Ovary (tissue), 9 donors: ENCODE data around the gene ZNF184. TPM values are rescaled to one million over a fixed set of nuclear protein-coding genes. Genes with fewer than 3 reads are reported as not detected.

Experiments
- DNase-seq, 5 donors: peaks; one replicate each; pipeline ENCODE4 v3.0.0-alpha.2; 2019 to 2020
- H3K27ac ChIP-seq, 2 donors: fragments of 200-600 bp; one replicate each; pipeline versions ENCODE4 v1.5.1 to v1.8.0; 2019 to 2022
- H3K27me3 ChIP-seq: fragments of 200-600 bp; one replicate; pipeline ENCODE4 v1.8.0; 2022
- H3K36me3 ChIP-seq: fragments of 200-600 bp; sonication (generic); one replicate; pipeline ENCODE4 v1.5.1; 2019
- H3K4me1 ChIP-seq: one replicate; pipeline ENCODE4 v1.8.1; 2013; ENCODE audit warnings: mild to moderate bottlenecking, moderate library complexity; ENCODE audit not compliant: insufficient read depth
- H3K4me3 ChIP-seq: fragments of 200-600 bp; sonication (generic); one replicate; pipeline ENCODE4 v1.5.1; 2017
- H3K9me3 ChIP-seq, 2 donors: fragments of 200-600 bp in 1 of 2; sonication (generic) in 1 of 2; one replicate each; pipeline versions ENCODE4 v1.5.1 to v1.8.1; 2013 to 2019; ENCODE audit warnings: mild to moderate bottlenecking in 1 of 2, moderate library complexity in 1 of 2
- EP300 ChIP-seq: sonication (generic); formaldehyde crosslinking; IDR thresholded peaks from one replicate; pipeline ENCODE4 v1.6.1; 2017; ENCODE audit warnings: antibody characterized with exemption
- POLR2A ChIP-seq: fragments of 450-650 bp; IDR thresholded peaks from one replicate; pipeline ENCODE4 v1.6.1; 2017; ENCODE audit warnings: antibody characterized with exemption, mild to moderate bottlenecking, moderate library complexity
- WGBS, 3 donors: extraction: QIAGEN DNeasy Blood & Tissue Kit in 1 of 3; methylation state at CpG; one replicate each; pipeline versions ENCODE4 v1.1.5 to v1.1.7; 2013 to 2017; 5-methylcytosine and 5-hydroxymethylcytosine counted together
- intact Hi-C, 4 donors: fragments of 100-400 bp; cut with DNase I; formaldehyde crosslinking; loops; one replicate each; pipeline versions ENCODE4 v1.11.0 to v1.15.1; 2022 to 2023
- polyA plus RNA-seq, 2 donors: library from polyadenylated mRNA; stranded (reverse); fragments of 200-250 nt in 1 of 2; fragments of 350-450 nt in 1 of 2; fragmentation: Illumina TruSeq in 1 of 2; extraction: RNeasy Lipid Tissue Mini Kit (QIAGEN cat#74804) in 1 of 2; gene quantifications; one replicate each; pipeline ENCODE4 v1.2.3, GENCODE V29; 2013 to 2014
- total RNA-seq, 7 donors: library from RNA; depleted of rRNA in 2 of 7; stranded (reverse); fragments of >200 nt in 2 of 7; fragmentation: NEBNext Ultra II Directional in 3 of 7; extraction: Animal tissue kit (Norgen Biotek cat#: 25700) in 3 of 7; gene quantifications; one replicate each; pipeline versions ENCODE4 v1.1.0 to v1.2.4, GENCODE V29; 2016 to 2023
- TF ChIP-seq, protein P1 (sequence below), 3 donors: fragments of 450-650 bp in 2 of 3; fragments of 200-600 bp in 1 of 3; IDR thresholded peaks; one replicate each; pipeline versions ENCODE4 v1.5.1 to v1.8.0; 2016 to 2022; ENCODE audit warnings: antibody characterized with exemption in 3 of 3, mild to moderate bottlenecking in 1 of 3
- donor health status: DM: no; HTN: no; CAD: no; lungs with moderate emphysema.
- donor health status: DM: no; HTN: no; CAD: no.
- donor health status: Bipolar disorder and iron deficiency.
- donor health status: DM: yes; HTN: yes; CAD: no.
- donor health status: DM: no; HTN: no; CAD: no.
- donor health status: DM: yes; HTN: yes; CAD: no.

Gene ZNF184
- total and polyA plus RNA-seq, 9 donors: 4.4 to 11.5 (median 7.9) TPM

- DNase-seq: peak; percentile 59 to 71 (median 61)
- intact Hi-C loops: loop anchor here in 1 of 4 donors (10.0 kb wide), 1 partner anchor 331 kb away; no protein-coding TSS in a partner anchor
- 27 to 30% (median 27%) methylated on average over 20 of the region's 20 CpGs for WGBS, 3 donors
Measured at GRCh38 chr6:27505209-27506027, 32.5 kb upstream of the ZNF184 start.

DNA sequence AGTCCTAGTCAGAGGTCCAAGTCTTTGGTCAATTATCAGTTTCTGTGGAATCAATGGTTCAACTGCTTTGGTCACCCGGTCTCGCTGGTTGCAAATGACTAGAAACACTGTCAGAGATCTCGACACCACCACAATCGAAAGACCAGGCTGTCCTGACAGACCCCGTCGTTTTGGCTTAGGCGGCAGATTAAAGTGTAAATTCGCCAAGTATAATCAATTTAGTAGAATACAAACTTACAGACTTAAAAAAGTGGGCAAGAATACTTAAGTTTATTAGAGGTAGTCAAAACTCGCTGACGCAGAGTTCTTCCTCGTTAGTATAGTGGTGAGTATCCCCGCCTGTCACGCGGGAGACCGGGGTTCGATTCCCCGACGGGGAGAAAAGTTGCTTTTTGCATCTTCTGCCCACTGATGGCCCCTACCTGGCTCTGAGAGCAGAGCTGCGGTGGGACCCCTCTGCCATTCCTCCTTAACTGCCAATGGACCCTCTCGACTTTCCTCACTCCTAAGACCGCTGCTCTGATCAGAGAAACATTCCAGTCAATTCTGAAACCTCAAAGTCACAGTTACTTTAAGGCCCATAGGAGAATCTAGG, 30.6 kb upstream of the ZNF184 start:
- H3K9me3 ChIP-seq: no peaks in the 10 kb centered on the region
- peak; percentile 65 to 86 (median 82) for DNase-seq
- H3K27me3 ChIP-seq: no peaks in the 10 kb centered on the region
- H3K4me1 ChIP-seq: no peaks in the 10 kb centered on the region
- TF ChIP-seq POLR2A: no peak
- TF ChIP-seq, protein P1, sequence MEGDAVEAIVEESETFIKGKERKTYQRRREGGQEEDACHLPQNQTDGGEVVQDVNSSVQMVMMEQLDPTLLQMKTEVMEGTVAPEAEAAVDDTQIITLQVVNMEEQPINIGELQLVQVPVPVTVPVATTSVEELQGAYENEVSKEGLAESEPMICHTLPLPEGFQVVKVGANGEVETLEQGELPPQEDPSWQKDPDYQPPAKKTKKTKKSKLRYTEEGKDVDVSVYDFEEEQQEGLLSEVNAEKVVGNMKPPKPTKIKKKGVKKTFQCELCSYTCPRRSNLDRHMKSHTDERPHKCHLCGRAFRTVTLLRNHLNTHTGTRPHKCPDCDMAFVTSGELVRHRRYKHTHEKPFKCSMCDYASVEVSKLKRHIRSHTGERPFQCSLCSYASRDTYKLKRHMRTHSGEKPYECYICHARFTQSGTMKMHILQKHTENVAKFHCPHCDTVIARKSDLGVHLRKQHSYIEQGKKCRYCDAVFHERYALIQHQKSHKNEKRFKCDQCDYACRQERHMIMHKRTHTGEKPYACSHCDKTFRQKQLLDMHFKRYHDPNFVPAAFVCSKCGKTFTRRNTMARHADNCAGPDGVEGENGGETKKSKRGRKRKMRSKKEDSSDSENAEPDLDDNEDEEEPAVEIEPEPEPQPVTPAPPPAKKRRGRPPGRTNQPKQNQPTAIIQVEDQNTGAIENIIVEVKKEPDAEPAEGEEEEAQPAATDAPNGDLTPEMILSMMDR (IDR thresholded peaks at IDR 0.05): no peak
- TF ChIP-seq EP300: no peak
- no peaks in the 10 kb centered on the region for H3K36me3 ChIP-seq
- WGBS, 3 donors: 3% methylated on average over 21 of the region's 21 CpGs
- peak overlapping the region; percentile 26 to 66 for H3K27ac ChIP-seq
- intact Hi-C loops: loop anchor here in 1 of 4 donors (10.0 kb wide), 1 partner anchor 329 kb away; no protein-coding TSS in a partner anchor
- H3K4me3 ChIP-seq: peak overlapping the region; percentile 48

More at GRCh38 chr6:27505209-27506027, 32.5 kb upstream of the ZNF184 start:
- Histone ChIP-seq H3K9me3 (no peaks in the 10 kb centered on the region), H3K36me3 (no peaks in the 10 kb centered on the region), H3K27ac (no peak overlapping the region), H3K4me1 (no peaks in the 10 kb centered on the region), H3K4me3 (no peak overlapping the region), H3K27me3 (no peaks in the 10 kb centered on the region)
- TF ChIP-seq, protein P1 (IDR thresholded peaks at IDR 0.05): no peak
- TF ChIP-seq EP300 (no peak), POLR2A (no peak)

- intact Hi-C loops: loop anchor here in 1 of 4 donors (10.0 kb wide), 1 partner anchor 328 kb away; no protein-coding TSS in a partner anchor
- TF ChIP-seq POLR2A (no peak), EP300 (no peak)
- TF ChIP-seq, protein P1 (IDR thresholded peaks at IDR 0.05): no peak
- Histone ChIP-seq H3K4me1 (no peaks in the 10 kb centered on the region), H3K27me3 (no peaks in the 10 kb centered on the region), H3K36me3 (no peaks in the 10 kb centered on the region), H3K9me3 (no peaks in the 10 kb centered on the region), H3K27ac (peak overlapping the region; percentile 26 to 66), H3K4me3 (peak overlapping the region; percentile 48)
- 1% methylated on average over 33 of the region's 33 CpGs for WGBS, 3 donors
- peak; percentile 68 to 83 (median 74) for DNase-seq
Measured at GRCh38 chr6:27502508-27503435, 29.9 kb upstream of the ZNF184 start.

- TF ChIP-seq POLR2A (no peak), EP300 (no peak)
- TF ChIP-seq, protein P1 (IDR thresholded peaks at IDR 0.05): no peak
- Histone ChIP-seq H3K27ac (no peak overlapping the region), H3K4me1 (no peaks in the 10 kb centered on the region), H3K27me3 (no peaks in the 10 kb centered on the region), H3K9me3 (no peaks in the 10 kb centered on the region), H3K36me3 (no peaks in the 10 kb centered on the region), H3K4me3 (no peak overlapping the region)
- DNase-seq: no peak
- intact Hi-C loops: loop anchor here in 1 of 4 donors (10.0 kb wide), 1 partner anchor 326 kb away; no protein-coding TSS in a partner anchor
- WGBS, 3 donors: 71 to 77% (median 77%) methylated on average over 2 of the region's 2 CpGs
Measured at GRCh38 chr6:27501187-27501586, 28.3 kb upstream of the ZNF184 start.
